ENCODE measurements around the gene JMJD1C.

DNA sequence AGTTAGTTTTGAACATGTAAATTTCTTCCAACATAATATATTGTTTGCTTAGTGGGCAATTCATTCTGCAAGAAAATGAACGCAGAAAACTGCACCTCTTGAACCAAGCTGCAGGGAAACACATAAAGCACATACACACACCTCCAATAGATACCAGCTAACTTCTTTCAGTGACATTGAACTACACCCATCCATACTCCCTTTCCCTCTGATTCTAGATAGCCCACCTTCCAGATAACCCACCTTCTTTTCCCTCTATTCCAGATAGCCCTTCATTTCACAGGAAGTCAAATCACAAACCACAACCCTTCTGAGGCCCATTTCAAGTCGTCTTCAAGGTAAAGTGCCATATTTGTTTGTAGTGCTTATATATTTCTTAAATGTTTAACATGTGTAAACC, 304.2 kb downstream of the JMJD1C start:
- TF ChIP-seq POLR2A (IDR thresholded peaks at IDR 0.05; ENCODE audit: low read depth, low read length) = no peak
- TF ChIP-seq EZH2 (IDR thresholded peaks at IDR 0.05; ENCODE audit: borderline replicate concordance, low read depth, low read length, severe bottlenecking) = no peak
- no peak for TF ChIP-seq CTCF (IDR thresholded peaks at IDR 0.05; ENCODE audit: extremely low read depth in 1 of 2, insufficient read depth in 1 of 2, low read depth in 1 of 2, low read length in 2 of 2)
- TF ChIP-seq FOS (IDR thresholded peaks at IDR 0.05; ENCODE audit: borderline replicate concordance, insufficient read depth, low read length) = no peak

All from endothelial cell of umbilical vein (primary cell).